ENCODE results near the gene NEU3. TPM values are rescaled to one million over a fixed set of nuclear protein-coding genes. Genes with fewer than 3 reads are reported as not detected.

NEU3 gene
- total and polyA plus RNA-seq, 2 of the 4 experiments (the other 2 are of a cell fraction): 5.5 to 10.6 TPM

DNA sequence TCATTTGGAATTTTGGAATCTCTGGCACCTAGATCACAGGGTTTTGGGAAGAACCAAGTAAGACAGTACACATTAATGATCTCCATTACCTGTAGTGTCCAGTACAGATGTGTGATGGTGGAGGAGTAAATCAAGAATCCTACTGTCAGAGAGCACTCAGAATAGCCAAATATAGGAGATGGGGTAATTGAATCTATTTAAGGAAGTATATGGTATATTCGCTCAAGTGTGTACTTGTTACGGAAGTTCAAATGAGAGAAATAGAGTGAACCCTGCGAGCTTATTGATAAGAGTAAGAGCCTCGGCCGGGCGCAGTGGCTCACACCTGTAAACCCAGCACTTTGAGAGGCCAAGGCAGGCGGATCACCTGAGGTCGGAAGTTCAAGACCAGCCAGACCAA lies 37.5 kb upstream of the NEU3 start:
- in situ Hi-C loops (cut with MboI; ENCODE audit: low sequenced_read_pairs): no loop called here
- Histone ChIP-seq H3K27ac (ENCODE audit: insufficient read depth, low read length) (no peak overlapping the region), H3K36me3 (ENCODE audit: control insufficient read depth, insufficient read depth, low read length) (peaks cover 2% of the 10 kb centered on the region; the same call in 1 of the 2 replicates), H3K4me3 (ENCODE audit: insufficient read depth, low read depth, low read length) (no peak overlapping the region), H2BK15ac (ENCODE audit: low read depth, low read length) (no peak overlapping the region), H3K79me1 (ENCODE audit: low read depth in 1 of 2, low read length in 2 of 2) (peaks cover 5 to 53% of the 10 kb centered on the region in 2 experiments; a peak in 3 of 4 replicates), H4K5ac (ENCODE audit: low read depth, low read length) (no peak overlapping the region), H2AK5ac (ENCODE audit: low read depth, low read length) (no peak overlapping the region), H2AK9ac (replicated peaks; ENCODE audit: low read depth, low read length, poor library complexity) (no peak overlapping the region), H3K9me3 (ENCODE audit: control insufficient read depth, insufficient read depth, low read length) (no peaks in the 10 kb centered on the region), H3K27me3 (ENCODE audit: control insufficient read depth, insufficient read depth, low read length) (no peaks in the 10 kb centered on the region), H3K23ac (ENCODE audit: low read depth, low read length) (no peak overlapping the region; the same call in 1 of the 2 replicates), H3K18ac (ENCODE audit: low read depth, low read length) (no peak overlapping the region), H3K4me2 (ENCODE audit: low read depth, low read length) (no peak overlapping the region), H4K20me1 (ENCODE audit: insufficient read depth, low read length) (peaks cover 48% of the 10 kb centered on the region), H3K4me1 (ENCODE audit: control insufficient read depth, insufficient read depth, low read length) (peaks cover 3% of the 10 kb centered on the region), H4K8ac (ENCODE audit: low read depth in 2 of 2, low read length in 2 of 2) (no peak overlapping the region), H3K9me1 (ENCODE audit: insufficient read depth, low read length) (peaks cover 6% of the 10 kb centered on the region), H2AFZ (replicated peaks; ENCODE audit: low read length, poor library complexity) (no peak overlapping the region), H3K9ac (ENCODE audit: low read depth, low read length) (no peak overlapping the region), H3K4ac (ENCODE audit: low read depth, low read length) (no peak overlapping the region), H2BK120ac (ENCODE audit: low read depth, low read length) (no peak overlapping the region), H3K56ac (ENCODE audit: extremely low read depth, insufficient read depth, low read length) (no peak overlapping the region), H2BK5ac (ENCODE audit: low read depth, low read length, poor library complexity, severe bottlenecking) (no peak overlapping the region), H2BK20ac (ENCODE audit: low read depth, low read length) (no peak overlapping the region), H4K91ac (ENCODE audit: insufficient read depth, low read depth, low read length) (no peak overlapping the region), H3K14ac (replicated peaks; ENCODE audit: low read depth, low read length) (no peak overlapping the region)
- TF ChIP-seq, protein P1, sequence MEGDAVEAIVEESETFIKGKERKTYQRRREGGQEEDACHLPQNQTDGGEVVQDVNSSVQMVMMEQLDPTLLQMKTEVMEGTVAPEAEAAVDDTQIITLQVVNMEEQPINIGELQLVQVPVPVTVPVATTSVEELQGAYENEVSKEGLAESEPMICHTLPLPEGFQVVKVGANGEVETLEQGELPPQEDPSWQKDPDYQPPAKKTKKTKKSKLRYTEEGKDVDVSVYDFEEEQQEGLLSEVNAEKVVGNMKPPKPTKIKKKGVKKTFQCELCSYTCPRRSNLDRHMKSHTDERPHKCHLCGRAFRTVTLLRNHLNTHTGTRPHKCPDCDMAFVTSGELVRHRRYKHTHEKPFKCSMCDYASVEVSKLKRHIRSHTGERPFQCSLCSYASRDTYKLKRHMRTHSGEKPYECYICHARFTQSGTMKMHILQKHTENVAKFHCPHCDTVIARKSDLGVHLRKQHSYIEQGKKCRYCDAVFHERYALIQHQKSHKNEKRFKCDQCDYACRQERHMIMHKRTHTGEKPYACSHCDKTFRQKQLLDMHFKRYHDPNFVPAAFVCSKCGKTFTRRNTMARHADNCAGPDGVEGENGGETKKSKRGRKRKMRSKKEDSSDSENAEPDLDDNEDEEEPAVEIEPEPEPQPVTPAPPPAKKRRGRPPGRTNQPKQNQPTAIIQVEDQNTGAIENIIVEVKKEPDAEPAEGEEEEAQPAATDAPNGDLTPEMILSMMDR (conservative IDR thresholded peaks at IDR 0.05; ENCODE audit: low read depth, low read length): no peak
- intact Hi-C loops (cut with micrococcal nuclease): no loop called here
- POLR2A ChIA-PET (ENCODE audit: unreplicated experiment): no interaction called here
- no TSS peak for BruUV-seq (replicated peaks)
- no CpG with 5 or more reads among the region's 8 CpGs for WGBS, 2 experiments (ENCODE audit: extremely low coverage in 2 of 2, insufficient read length in 1 of 2)
- dilution Hi-C loops (cut with HindIII; ENCODE audit: low sequenced_read_pairs, unreplicated experiment): no loop called here
- ATAC-seq (ENCODE audit: low read depth) (no peak), DNase-seq (no peak)
- CTCF ChIA-PET: no interaction called here
